HepG2 (cell line): ENCODE data around the gene PEAK3. TPM values are rescaled to one million over a fixed set of nuclear protein-coding genes. Genes with fewer than 3 reads are reported as not detected.
A peak's percentile ranks its signal among the peaks of the same experiment; 100 is the strongest.

Experiments used
- AHDC1 ChIP-seq: sonication (generic); formaldehyde crosslinking; IDR thresholded peaks from 2 replicates; pipeline ENCODE4 v1.5.1; 2020; ENCODE audit warnings: mild to moderate bottlenecking, missing genetic modification reagents, borderline replicate concordance
- DZIP1 ChIP-seq: sonication (generic); formaldehyde crosslinking; IDR thresholded peaks from 2 replicates; pipeline ENCODE4 v1.5.0; 2020; ENCODE audit warnings: mild to moderate bottlenecking, missing genetic modification reagents
- MTA3 ChIP-seq: sonication (generic); formaldehyde crosslinking; IDR thresholded peaks from 2 replicates; pipeline ENCODE4 v1.4.0; 2020; ENCODE audit warnings: missing genetic modification reagents
- MYNN ChIP-seq: sonication (generic); formaldehyde crosslinking; IDR thresholded peaks from 2 replicates; pipeline ENCODE4 v1.4.0; 2020; ENCODE audit warnings: mild to moderate bottlenecking, low read depth, missing genetic modification reagents
- POLR2G ChIP-seq: fragments of 200-400 bp; formaldehyde crosslinking; IDR thresholded peaks from 2 replicates; pipeline ENCODE4 v1.6.1; 2018; ENCODE audit warnings: mild to moderate bottlenecking, low read depth, low read length, moderate library complexity
- ZNF24 ChIP-seq: fragments of 450-650 bp; IDR thresholded peaks from 2 replicates; pipeline ENCODE4 v1.6.1; 2017; ENCODE audit warnings: antibody characterized with exemption, mild to moderate bottlenecking
- ZNF280B ChIP-seq: sonication (generic); formaldehyde crosslinking; IDR thresholded peaks from 2 replicates; pipeline ENCODE4 v1.5.0; 2020; ENCODE audit warnings: missing genetic modification reagents, mild to moderate bottlenecking, borderline replicate concordance
- ZNF382 ChIP-seq: sonication (generic); formaldehyde crosslinking; IDR thresholded peaks from 2 replicates; pipeline ENCODE4 v1.5.0; 2020; ENCODE audit warnings: missing genetic modification reagents, mild to moderate bottlenecking, borderline replicate concordance
- ZNF687 ChIP-seq: sonication (generic); formaldehyde crosslinking; IDR thresholded peaks from 2 replicates; pipeline ENCODE4 v1.5.1; 2020; ENCODE audit warnings: mild to moderate bottlenecking, missing genetic modification reagents, moderate library complexity
- ZNF773 ChIP-seq: sonication (generic); formaldehyde crosslinking; IDR thresholded peaks from 2 replicates; pipeline ENCODE4 v1.4.0; 2020; ENCODE audit warnings: missing genetic modification reagents, borderline replicate concordance
- ZNF883 ChIP-seq: sonication (generic); formaldehyde crosslinking; IDR thresholded peaks from 2 replicates; pipeline ENCODE4 v1.5.1; 2020; ENCODE audit warnings: mild to moderate bottlenecking, missing genetic modification reagents; ENCODE audit errors: not compliant biosample characterization
- polyA plus RNA-seq, 8 experiments: library from polyadenylated mRNA; depleted of rRNA in 3 of 8; stranded (reverse) in 7 of 8; unstranded in 1 of 8; fragments of >200 nt; fragmentation: Illumina TruSeq in 4 of 8; extraction: Trizol in 4 of 8; gene quantifications; 2 replicates each; pipeline versions ENCODE4 v1.2.1 to v1.2.3, GENCODE V29; 2011 to 2016; ENCODE audit warnings: low read depth in 4 of 8, missing spikeins in 1 of 8, mixed read lengths in 1 of 8; ENCODE audit not compliant: insufficient read depth in 1 of 8
- total RNA-seq, 5 experiments: library from RNA; depleted of rRNA; stranded (reverse); fragments of >200 nt; fragmentation: Illumina TruSeq; extraction: Trizol; gene quantifications; 2 replicates each; pipeline ENCODE4 v1.2.3, GENCODE V29; 2016; ENCODE audit warnings: low read depth in 1 of 5

Gene PEAK3
- total and polyA plus RNA-seq, 2 of the 13 experiments (the other 11 are each of a cell fraction or from before 2014, with no cell fraction given), result not detected

GRCh38 chr19:2249010-2249866 is 32.7 kb downstream of the PEAK3 start, which contains the start of gene AMH (continued):
- TF ChIP-seq ZNF280B (CRISPR knock-in tag) (0 out of 2 replicates have a peak, but pooled peaks have one; percentile 20), POLR2G (peak; percentile 44), AHDC1 (CRISPR knock-in tag) (no peak), ZNF24 (no peak), DZIP1 (CRISPR knock-in tag) (no peak), ZNF382 (CRISPR knock-in tag) (no peak), MYNN (no peak), ZNF773 (CRISPR knock-in tag) (no peak), ZNF883 (CRISPR knock-in tag) (no peak), MTA3 (no peak), ZNF687 (CRISPR knock-in tag) (peak; percentile 31; the same call in 1 of the 2 replicates)
